Raji (cell line): ENCODE data around the gene SIGLEC5.

Experiments used
- POLR2A ChIP-seq: IDR thresholded peaks from 2 replicates; pipeline ENCODE4 v1.6.1; 2011; ENCODE audit warnings: low read depth, low read length, control low read depth; ENCODE audit not compliant: insufficient read depth

The SIGLEC5 gene

DNA sequence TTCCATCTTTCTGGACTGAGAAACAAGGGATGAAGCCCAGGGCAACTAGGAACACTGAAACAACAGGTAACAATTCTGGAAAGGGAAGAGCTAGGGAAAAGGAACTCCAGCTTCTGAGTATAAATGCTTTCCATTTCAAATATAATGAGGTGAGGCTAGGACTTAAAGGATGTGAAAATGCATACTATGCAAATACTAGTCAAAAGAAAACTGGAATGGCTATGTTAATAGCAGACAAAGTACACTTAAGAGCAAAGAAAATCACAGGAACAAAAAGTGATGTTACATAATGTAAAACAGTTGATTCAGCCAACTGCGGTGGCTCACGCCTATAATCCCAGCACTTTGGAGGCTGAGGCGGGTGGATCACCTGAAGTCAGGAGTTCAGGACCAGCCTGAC, 10.2 kb upstream of the SIGLEC5 start:
- no peak for TF ChIP-seq POLR2A

DNA sequence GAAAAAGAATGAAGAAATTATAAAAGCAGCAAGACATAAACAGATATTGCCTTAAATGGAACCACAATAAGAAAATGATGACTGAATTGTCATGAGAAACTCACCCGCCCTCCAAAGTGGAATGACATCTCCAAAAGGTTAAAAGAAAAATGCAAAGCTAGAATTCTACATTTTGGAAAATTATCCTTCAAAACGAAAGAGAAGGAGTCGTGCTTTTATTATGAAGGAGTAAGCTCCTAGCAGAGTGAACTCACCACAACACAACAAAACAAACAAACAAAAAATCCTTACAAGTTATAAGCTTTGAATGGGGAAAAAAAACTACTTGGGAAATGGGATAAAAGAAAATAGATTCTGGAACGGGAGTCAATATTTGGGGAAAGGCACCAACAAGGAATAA, 9.7 kb upstream of the SIGLEC5 start:
- TF ChIP-seq POLR2A = no peak

DNA sequence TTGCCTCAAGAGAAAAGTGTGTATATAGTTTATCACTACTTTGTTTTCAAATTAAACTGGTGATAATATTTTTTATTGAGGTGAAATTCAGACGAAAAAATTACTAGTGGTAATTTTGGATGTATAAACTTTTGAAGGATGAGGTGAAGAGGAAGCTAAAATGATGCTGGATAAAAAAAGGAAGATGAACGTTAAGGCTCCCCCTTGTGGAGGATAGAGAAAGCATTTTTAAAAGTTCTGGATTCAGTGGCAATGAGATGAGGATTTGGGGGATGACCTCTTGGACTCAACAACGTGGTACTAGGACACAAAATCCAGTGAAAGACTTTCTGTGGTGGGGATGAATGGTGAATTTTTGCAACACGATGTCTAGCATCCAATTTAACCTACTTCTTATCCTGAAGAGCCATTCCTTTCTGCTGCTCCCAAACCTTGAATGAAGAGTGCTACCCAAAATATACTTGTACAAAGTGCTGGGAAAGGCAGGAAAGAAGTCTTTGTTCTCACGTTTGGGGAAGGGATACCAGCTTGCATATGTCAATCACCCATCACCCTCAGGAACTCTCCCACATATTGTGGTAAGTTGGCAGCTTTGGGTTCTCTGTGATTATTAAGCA, 7.3 kb upstream of the SIGLEC5 start:
- TF ChIP-seq POLR2A = no peak

DNA sequence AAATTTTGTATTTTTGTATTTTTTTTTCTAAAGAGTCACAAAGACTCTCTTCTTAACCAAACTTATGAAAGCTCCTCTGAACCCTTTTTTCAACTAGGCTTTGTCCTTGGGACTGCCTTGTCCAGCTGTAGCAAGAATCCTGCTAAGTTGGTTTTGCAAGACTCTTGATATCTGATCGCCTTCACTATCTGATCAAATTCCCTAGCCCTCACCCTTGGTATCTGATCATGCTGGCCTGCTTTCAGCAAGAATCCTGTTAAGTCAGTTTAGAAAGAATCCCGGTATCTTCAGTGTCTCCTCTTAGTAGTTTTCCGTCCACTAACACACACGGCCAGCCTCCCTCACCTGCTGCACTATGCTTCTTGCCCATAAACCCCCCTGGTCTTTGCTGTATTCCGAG, 1.9 kb upstream of the SIGLEC5 start:
- no peak for TF ChIP-seq POLR2A

DNA sequence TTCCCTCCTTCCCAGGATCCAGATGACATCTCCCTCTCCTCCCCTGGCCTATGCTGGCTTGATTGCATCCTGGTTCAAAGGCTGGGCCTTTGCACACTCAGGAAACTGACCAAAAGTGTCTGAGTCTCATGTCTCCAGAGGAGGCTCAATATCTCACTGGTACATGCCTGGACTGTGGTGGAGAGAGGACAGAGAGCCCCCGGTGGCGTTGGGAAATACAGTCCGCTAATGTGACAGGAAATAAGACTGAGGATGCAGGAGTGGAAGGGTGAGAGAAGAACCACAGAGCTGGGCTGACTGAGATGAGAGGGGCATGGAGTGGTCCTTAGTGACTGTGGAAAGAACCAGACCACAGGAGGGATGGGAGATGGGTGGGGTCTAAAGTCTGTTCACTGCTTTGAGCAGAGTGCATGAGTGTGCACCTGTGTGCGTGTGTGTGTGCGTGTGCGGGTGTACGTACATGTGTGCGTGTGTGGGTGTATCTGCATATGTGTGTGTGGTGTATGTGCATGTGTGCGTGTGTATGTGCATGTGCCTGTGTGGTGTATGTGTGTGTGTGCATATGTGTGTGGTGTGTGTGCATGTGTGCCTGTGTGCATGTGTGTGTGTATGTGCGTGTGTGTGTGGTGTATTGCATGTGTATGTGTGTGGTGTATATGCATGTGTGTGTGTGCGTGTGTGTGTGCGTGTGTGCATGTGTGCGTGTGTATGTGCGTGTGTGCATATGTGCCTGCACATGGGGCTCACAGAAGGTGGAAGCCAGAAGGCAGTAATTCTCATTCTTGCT, 1.9 kb downstream of the SIGLEC5 start:
- no peak for TF ChIP-seq POLR2A

DNA sequence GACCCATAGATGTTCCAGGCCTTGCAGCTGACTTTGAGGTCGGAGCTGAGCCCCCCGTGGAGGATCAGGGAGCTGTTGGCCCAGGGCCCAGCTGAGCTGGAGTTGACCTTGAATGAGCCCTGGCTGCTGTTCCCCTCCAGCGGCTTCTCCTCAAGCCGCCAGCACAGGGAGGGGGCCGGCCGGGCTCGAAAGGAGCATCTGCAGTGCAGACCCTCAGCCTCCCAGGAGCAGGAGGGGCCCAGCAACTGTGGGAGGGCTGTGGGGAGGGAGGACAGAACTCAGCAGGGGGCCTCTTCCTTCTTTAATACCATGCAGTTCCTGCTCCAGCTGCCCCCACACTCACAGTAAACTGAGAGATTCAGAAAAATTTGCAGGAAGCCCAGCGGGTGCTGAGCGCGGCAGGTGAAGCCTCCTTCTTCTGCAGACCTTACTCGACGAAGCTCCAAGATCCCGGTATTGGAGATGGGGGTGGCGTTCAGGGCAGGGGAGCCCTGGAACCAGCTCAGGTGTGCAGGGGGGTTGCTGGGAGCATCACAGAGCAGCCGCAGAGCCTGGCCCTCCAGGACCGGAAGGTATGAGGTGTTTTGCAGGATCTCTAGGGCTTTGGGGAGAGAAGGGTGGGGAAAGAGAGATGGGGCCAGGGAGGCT, 2.6 kb downstream of the SIGLEC5 start:
- TF ChIP-seq POLR2A = no peak

DNA sequence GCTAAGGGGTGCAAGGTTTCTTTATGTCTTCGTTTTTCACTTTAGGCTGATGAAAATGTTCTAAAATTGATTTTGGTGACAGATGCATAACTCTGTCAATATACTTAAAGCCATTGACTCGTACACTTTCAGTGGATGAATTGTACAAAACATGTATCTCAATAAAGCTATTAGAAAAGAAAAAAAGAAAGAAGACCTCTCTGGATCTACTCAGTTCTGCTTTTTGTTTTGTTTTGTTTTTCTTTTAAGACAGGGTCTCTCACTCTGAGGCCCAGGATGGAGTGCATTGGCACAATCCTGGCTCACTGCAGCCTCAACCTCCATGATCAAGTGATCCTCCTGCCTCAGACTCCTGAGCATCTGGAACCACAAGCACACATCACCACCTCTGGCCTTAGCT, 3.5 kb downstream of the SIGLEC5 start:
- no peak for TF ChIP-seq POLR2A

DNA sequence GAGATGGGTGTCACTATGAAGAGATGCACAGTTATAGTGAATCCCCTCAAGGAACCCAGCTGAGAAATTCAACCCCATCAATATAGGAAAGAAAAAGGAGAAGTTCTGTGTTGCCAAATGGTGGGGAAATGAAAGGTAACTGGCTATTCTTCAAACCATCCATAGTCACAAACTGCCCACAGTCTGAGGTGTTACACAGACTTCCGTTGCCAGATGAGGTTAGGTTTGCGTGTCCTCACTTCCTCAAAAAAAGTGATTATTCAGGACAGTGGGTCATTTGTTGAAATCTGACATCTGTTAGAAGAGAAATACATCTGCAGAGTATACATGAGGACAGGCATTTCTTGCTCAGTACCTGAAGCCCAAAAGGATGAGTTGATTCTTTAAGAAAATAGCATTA, 9.0 kb downstream of the SIGLEC5 start:
- TF ChIP-seq POLR2A = no peak

DNA sequence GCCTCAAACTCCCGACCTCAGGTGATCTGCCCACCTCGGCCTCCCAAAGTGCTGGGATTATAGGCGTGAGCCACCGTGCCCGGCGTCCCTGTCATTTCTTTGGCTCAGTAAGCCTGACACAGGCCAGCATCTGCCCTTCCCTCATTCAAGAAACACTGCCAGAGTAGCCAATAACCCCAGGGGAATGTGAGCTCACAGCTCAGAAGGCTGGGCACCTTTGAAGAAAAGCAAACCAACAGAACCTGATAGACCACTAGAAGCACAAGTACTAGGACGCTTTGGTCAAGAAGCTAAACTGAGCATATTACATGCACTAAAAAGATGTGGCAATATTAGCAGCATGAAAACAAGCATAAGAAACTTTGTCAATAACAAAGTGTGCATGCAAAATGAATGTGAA, 14.2 kb downstream of the SIGLEC5 start:
- no peak for TF ChIP-seq POLR2A

DNA sequence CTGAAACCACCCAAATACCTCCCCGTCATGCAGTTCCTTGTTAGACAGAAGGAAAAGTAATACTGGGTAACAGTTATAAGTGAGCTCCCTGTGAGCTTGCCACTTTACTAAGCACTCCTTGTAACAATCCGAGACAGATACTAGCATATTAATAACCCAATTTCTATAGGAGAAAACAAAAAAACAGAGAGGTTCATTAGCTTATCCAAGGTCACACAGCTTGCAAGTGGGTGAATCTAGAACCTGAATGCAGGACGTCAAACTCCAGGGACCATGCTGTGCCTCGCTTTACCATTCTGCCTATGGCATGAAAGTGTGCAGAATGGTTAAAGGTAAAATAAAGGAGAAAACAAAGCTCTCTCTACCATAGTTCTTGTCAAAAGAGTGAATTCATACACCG, 15.4 kb downstream of the SIGLEC5 start:
- no peak for TF ChIP-seq POLR2A

DNA sequence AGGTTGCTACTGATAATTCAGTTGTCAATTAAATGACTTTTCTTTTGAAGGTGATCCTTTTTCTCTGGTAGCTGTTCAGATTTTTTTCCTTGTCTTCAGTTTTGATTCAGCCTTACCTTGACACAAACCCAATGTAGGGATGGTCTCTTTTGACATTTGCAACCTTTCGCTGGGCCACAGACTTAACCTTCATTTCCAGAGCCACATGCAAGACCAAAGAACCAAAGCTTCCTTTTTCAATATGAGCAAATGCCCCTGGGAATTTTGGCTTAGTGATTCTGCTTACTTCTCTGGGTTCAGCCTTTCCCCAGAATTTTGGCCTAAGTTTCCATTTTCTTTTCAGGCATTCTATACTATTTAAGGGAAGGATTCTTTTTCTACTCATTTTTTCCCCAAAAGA, 19.6 kb downstream of the SIGLEC5 start:
- no peak for TF ChIP-seq POLR2A

DNA sequence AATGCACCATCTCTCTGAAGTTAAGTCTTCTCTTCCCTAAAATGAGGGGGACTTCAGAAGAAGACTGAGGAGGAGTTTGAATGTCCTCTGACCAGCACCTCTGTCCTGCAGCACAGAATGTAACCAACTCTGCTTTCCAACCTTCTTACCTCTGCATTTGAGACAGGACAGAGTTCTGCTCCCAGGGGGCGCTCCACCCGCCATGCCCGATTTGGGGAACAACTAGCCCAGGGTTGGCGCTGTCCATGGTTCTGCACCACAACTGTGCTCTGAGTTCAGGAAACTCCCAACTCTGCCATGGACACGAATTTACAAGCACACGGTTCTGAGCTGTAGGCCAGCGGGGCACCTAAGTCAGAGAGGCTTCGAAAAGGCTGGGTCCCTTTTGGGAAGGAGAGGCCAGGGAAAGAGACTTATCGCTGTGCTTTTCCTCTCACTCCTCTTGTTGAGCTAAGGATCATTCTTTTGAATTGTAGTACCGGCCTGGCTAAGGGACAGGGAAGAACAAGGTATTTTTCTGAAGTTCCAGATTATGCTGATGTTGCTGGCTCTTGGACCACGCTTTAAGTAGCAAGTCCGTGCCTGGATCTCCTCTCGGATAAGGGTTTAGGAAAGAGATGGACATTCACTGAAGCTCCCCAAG, 22.2 kb downstream of the SIGLEC5 start:
- TF ChIP-seq POLR2A = no peak

DNA sequence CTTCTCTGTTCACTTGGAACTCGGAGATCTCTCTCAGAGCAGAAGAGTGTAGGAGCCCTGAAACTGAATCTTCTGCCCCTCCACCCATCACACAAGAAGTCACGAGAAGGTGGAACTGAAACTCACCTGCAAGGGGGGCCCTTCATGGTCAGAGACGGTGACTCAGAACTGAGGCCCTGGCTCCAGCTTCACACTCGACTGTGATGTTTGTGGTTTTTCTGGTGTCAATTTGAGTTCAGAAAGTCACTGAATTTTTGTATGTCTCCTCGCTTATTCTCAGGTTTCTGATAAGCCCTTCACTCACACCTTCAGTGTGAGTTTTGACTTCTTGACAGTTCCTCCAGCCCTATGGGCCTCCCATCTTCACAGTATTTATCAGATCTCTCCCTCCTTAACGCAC, 23.1 kb downstream of the SIGLEC5 start:
- TF ChIP-seq POLR2A = no peak

DNA sequence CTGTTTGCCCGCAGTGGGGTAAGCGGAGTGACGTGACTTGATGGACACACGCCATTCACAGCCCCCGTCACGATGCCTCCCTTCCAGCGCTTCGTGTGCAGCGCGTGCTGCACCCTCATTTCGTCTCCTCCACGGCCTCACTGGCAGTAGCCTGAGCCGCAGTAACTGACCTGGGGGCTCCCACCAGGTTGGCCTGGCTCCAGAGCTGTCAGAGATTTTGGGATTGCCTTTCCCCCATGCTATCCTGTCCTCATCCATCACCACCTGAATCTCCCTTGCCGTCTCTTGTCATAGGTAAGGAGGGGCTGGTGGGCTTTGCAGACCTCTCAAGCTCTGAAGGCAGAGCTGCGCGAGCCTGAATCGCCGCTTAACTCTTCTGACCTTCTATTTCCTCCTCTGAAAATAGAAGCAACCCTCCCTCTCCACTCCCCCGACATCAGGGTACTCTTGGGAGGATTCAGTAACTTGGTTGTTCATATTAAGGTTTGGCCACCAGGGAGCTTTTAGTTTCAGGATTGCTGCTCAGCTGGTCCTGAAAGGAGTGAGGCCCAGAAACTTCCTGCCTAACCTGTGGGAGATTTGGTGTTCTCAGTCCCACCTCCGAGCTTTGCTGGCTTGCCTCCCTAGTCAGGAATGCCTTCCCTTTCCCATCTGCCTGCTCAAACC, 27.9 kb downstream of the SIGLEC5 start:
- TF ChIP-seq POLR2A = no peak

DNA sequence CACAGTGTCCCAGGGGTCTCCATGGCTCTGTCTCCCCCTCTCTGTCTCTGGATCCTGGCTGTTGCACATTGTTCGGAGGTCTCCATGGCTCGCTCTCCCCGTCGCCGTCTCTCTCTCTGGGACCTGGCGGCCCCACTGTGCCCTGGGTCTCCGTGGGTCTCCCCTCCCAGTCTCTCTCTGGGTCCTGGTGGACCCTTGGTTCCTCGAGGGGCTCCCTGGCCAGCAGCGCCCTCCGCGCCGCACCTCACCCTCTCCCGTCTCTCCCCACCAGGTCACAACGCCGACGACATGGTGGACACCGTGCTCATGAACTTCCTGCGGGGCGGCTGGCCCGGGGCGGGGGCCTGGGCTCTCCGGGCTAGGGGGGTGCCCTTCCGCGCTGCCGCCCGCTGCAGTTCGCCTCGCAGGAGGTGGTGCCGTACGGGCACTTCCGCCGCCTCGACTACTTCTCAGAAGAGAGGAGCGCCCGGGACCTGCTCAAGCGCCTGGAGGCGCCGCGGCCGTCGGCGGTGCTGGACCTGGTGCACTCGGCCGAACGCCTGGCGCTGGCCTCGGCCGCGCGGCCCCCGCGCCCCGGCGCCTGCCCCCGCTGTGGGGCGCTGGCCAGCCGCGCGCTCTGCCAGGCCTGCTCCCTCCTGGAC, 29.1 kb downstream of the SIGLEC5 start:
- TF ChIP-seq POLR2A = no peak
